Breast epithelium (tissue), 3 donors: Measurements from ENCODE around the gene ANKRD37.

Experiments
- POLR2A ChIP-seq: fragments of 450-650 bp; IDR thresholded peaks from one replicate; pipeline ENCODE4 v1.6.1; 2016; ENCODE audit warnings: antibody characterized with exemption, mild to moderate bottlenecking, moderate library complexity
- TF ChIP-seq, protein P1 (sequence below), 3 donors: fragments of 450-650 bp; IDR thresholded peaks; one replicate each; pipeline ENCODE4 v1.5.1; 2016 to 2017; ENCODE audit warnings: antibody characterized with exemption in 3 of 3, mild to moderate bottlenecking in 3 of 3, moderate library complexity in 3 of 3

DNA sequence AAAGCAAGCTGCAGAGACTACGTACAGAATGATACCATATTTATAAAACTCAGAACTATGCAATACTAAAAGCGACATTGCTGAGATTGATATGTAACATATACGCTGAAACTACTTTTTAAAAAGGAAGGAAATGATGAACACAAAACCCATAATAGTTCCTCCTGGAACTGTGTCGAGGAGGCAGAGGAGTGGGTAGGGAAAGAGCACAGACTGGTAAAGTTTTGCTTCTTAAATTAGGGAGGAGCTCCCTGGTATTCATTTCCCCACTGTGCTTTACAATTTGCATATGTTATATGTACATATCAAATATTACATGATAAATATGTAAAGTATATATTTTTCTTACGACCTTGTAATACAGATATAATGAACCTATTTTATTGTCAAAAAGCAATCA lies 15.2 kb downstream of the ANKRD37 start:
- TF ChIP-seq, protein P1, sequence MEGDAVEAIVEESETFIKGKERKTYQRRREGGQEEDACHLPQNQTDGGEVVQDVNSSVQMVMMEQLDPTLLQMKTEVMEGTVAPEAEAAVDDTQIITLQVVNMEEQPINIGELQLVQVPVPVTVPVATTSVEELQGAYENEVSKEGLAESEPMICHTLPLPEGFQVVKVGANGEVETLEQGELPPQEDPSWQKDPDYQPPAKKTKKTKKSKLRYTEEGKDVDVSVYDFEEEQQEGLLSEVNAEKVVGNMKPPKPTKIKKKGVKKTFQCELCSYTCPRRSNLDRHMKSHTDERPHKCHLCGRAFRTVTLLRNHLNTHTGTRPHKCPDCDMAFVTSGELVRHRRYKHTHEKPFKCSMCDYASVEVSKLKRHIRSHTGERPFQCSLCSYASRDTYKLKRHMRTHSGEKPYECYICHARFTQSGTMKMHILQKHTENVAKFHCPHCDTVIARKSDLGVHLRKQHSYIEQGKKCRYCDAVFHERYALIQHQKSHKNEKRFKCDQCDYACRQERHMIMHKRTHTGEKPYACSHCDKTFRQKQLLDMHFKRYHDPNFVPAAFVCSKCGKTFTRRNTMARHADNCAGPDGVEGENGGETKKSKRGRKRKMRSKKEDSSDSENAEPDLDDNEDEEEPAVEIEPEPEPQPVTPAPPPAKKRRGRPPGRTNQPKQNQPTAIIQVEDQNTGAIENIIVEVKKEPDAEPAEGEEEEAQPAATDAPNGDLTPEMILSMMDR (IDR thresholded peaks at IDR 0.05) = no peak
- no peak for TF ChIP-seq POLR2A
